SK-N-SH (cell line): ENCODE measurements around the gene PTPRJ. TPM values are rescaled to one million over a fixed set of nuclear protein-coding genes. Genes with fewer than 3 reads are reported as not detected.

Experiments
- CTCF ChIA-PET: fragments of 300-600, 350-600 bp; formaldehyde crosslinking; extraction: SDS; loops from one replicate; lab custom pipeline; 2021; lab: Yijun Ruan, JAX
- POLR2A ChIA-PET: fragments of 350-600 bp; sonication (Branson Sonifier 250); formaldehyde crosslinking; extraction: SDS; loops from one replicate; lab custom pipeline; 2020; ENCODE audit warnings: antibody characterized with exemption, inconsistent platforms; lab: Yijun Ruan, JAX
- DNase-seq: peaks from one replicate; pipeline ENCODE4 v3.0.0; 2012
- H2AFZ ChIP-seq: fragments of 200-600 bp; sonication (generic); 2 replicates; pipeline ENCODE4 v1.8.1; 2016; ENCODE audit warnings: antibody characterized with exemption, mild to moderate bottlenecking, low read depth
- H3F3A ChIP-seq: fragments of 200-600 bp; sonication (generic); replicated peaks from 2 replicates; pipeline ENCODE3; 2016; ENCODE audit warnings: antibody characterized with exemption, mild to moderate bottlenecking; ENCODE audit not compliant: insufficient read depth
- H3K27ac ChIP-seq, 2 experiments: fragments of 200-500 bp in 1 of 2; fragments of 200-600 bp in 1 of 2; sonication (Bioruptor generic) in 1 of 2; sonication (generic), shearing (Covaris generic) in 1 of 2; 2 replicates each; pipeline versions ENCODE4 v1.5.1 to v1.6.1; 2014 to 2016; ENCODE audit warnings: low read depth in 2 of 2, inconsistent platforms in 1 of 2, low read length in 1 of 2, mild to moderate bottlenecking in 1 of 2, mixed read lengths in 1 of 2
- H3K27me3 ChIP-seq: fragments of 200-600 bp; sonication (generic), shearing (Covaris generic); 2 replicates; pipeline ENCODE4 v1.6.1; 2016; ENCODE audit warnings: mixed run types; ENCODE audit not compliant: insufficient read depth
- H3K36me3 ChIP-seq, 2 experiments: fragments of 200-500 bp in 1 of 2; fragments of 200-600 bp in 1 of 2; sonication (Bioruptor generic) in 1 of 2; sonication (generic) in 1 of 2; replicated peaks in 1 of 2; 2 replicates each; pipeline versions ENCODE3 to v1.5.1; 2014 to 2016; ENCODE audit warnings: low read length in 1 of 2, mild to moderate bottlenecking in 1 of 2; ENCODE audit not compliant: insufficient read depth in 2 of 2, control insufficient read depth in 1 of 2
- H3K4me1 ChIP-seq, 2 experiments: fragments of 200-500 bp in 1 of 2; fragments of 200-600 bp in 1 of 2; sonication (Bioruptor generic) in 1 of 2; sonication (generic), shearing (Covaris generic) in 1 of 2; 2 replicates each; pipeline versions ENCODE4 v1.5.1 to v1.6.1; 2014 to 2016; ENCODE audit warnings: low read depth in 1 of 2, low read length in 1 of 2, mixed run types in 1 of 2; ENCODE audit not compliant: insufficient read depth in 2 of 2, control insufficient read depth in 1 of 2
- H3K4me2 ChIP-seq: fragments of 200-600 bp; sonication (generic), shearing (Covaris generic); 2 replicates; pipeline ENCODE4 v1.6.1; 2017; ENCODE audit warnings: mixed run types
- H3K4me3 ChIP-seq, 2 experiments: fragments of 200-500 bp in 1 of 2; fragments of 200-600 bp in 1 of 2; sonication (Bioruptor generic) in 1 of 2; sonication (generic), shearing (Covaris generic) in 1 of 2; 2 replicates each; pipeline versions ENCODE4 v1.5.1 to v1.8.1; 2014 to 2016; ENCODE audit warnings: low read depth in 2 of 2, inconsistent platforms in 1 of 2, low read length in 1 of 2, mild to moderate bottlenecking in 1 of 2, mixed read lengths in 1 of 2, moderate library complexity in 1 of 2
- H3K79me2 ChIP-seq: fragments of 200-600 bp; sonication (generic); 2 replicates; pipeline ENCODE4 v1.8.1; 2017; ENCODE audit warnings: mild to moderate bottlenecking; ENCODE audit not compliant: insufficient read depth
- H3K9ac ChIP-seq: fragments of 200-600 bp; sonication (generic); 2 replicates; pipeline ENCODE4 v1.6.1; 2017; ENCODE audit warnings: mixed run types
- H3K9me2 ChIP-seq: fragments of 200-600 bp; sonication (generic); 2 replicates; pipeline ENCODE4 v1.6.1; 2017; ENCODE audit warnings: mixed run types
- H3K9me3 ChIP-seq: fragments of 200-600 bp; sonication (generic); 2 replicates; pipeline ENCODE4 v1.6.1; 2017; ENCODE audit warnings: mixed run types, mild to moderate bottlenecking, moderate library complexity
- H4K20me1 ChIP-seq: fragments of 200-600 bp; sonication (generic); 2 replicates; pipeline ENCODE4 v1.6.1; 2017; ENCODE audit warnings: mild to moderate bottlenecking, mixed run types; ENCODE audit not compliant: insufficient read depth
- ELF1 ChIP-seq: IDR thresholded peaks from 2 replicates; pipeline ENCODE4 v1.4.0; 2012
- EZH2phosphoT487 ChIP-seq: fragments of 200-600 bp; sonication (generic); IDR thresholded peaks from 2 replicates; pipeline ENCODE4 v1.6.1; 2017; ENCODE audit warnings: low read depth, mixed run types, mild to moderate bottlenecking, antibody characterized with exemption, moderate library complexity, borderline replicate concordance
- MXI1 ChIP-seq: IDR thresholded peaks from 2 replicates; pipeline ENCODE4 v1.6.1; 2012; ENCODE audit warnings: mild to moderate bottlenecking, low read depth, low read length, improper control_type of control experiment
- NRF1 ChIP-seq: IDR thresholded peaks from 2 replicates; pipeline ENCODE4 v1.6.1; 2012; ENCODE audit warnings: low read depth, mild to moderate bottlenecking, low read length
- POLR2AphosphoS5 ChIP-seq: IDR thresholded peaks from 2 replicates; pipeline ENCODE4 v1.6.1; 2012; ENCODE audit warnings: low read depth, low read length
- RAD21 ChIP-seq: IDR thresholded peaks from 2 replicates; pipeline ENCODE4 v1.6.1; 2012; ENCODE audit warnings: mild to moderate bottlenecking, low read length
- RCOR1 ChIP-seq: fragments of 150-350 bp; IDR thresholded peaks from 2 replicates; pipeline ENCODE4 v1.6.1; 2017; ENCODE audit warnings: antibody characterized with exemption, low read length
- SIN3A ChIP-seq: IDR thresholded peaks from 2 replicates; pipeline ENCODE4 v1.6.1; 2012; ENCODE audit warnings: low read depth, mild to moderate bottlenecking, low read length, moderate library complexity, borderline replicate concordance
- SMC3 ChIP-seq: IDR thresholded peaks from 2 replicates; pipeline ENCODE4 v1.6.1; 2012; ENCODE audit warnings: low read depth, low read length, improper control_type of control experiment
- TCF12 ChIP-seq: IDR thresholded peaks from 2 replicates; pipeline ENCODE4 v1.4.0; 2012
- whole genome bisulfite sequencing: methylation state at CpG from one replicate; pipeline ENCODE4 v1.1.6; 2017; ENCODE audit warnings: low lambda C conversion rate; 5-methylcytosine and 5-hydroxymethylcytosine counted together
- polyA plus RNA-seq, 3 experiments: library from polyadenylated mRNA; depleted of rRNA; stranded (reverse); fragments of >200 nt; gene quantifications; 2 replicates each; pipeline ENCODE4 v1.2.3, GENCODE V29; 2012
- TF ChIP-seq, protein P1 (sequence below): fragments of 200-600 bp; sonication (generic); IDR thresholded peaks from 2 replicates; pipeline ENCODE4 v1.6.1; 2017; ENCODE audit warnings: antibody characterized with exemption, mild to moderate bottlenecking, moderate library complexity
- TF ChIP-seq, protein P2 (sequence below): IDR thresholded peaks from 2 replicates; pipeline ENCODE4; 2012

Gene PTPRJ
- polyA plus RNA-seq, 1 of the 3 experiments (the other 2 are of a cell fraction): 4.5 TPM

DNA sequence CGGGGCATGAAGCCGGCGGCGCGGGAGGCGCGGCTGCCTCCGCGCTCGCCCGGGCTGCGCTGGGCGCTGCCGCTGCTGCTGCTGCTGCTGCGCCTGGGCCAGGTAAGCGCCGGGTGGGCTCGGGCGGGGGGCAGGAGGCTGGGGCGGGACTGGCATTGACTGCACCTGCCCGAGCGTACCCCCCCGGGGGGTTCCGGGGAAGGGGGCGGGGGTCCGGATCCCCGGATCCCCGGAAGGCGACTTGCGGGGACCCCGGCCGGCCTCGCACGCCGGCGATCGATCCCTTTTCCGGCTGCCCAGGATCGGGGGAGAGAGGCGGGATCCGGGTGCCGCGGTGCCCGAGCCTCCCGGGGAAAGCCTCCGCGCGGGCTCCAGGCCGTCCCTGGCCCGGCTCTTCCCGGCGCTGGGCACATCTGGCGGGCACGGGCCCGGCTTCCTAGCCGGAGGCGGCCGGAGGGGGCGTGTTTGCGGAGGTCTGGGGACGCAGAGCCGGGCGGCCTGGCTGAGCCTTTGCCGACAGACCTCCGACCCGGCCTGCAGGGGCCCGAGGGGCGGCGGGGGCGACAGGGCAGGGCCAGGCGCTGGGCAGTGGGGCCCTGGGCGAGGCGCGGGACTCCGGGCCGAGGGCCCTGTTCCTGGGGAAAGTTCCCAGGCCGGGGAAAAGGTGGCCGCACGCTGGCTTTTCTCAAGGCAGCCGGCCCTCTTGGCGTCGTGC lies 705 bp downstream of the PTPRJ start:
- H3K9me3 ChIP-seq: no peaks in the 10 kb centered on the region
- H4K20me1 ChIP-seq: no peaks in the 10 kb centered on the region; the same call in 1 of the 2 replicates
- ChIA-PET POLR2A (no interaction called here), CTCF (interaction anchor here (1.5 to 1.8 kb wide), 2 partner anchors 127 to 128 kb away, joined by 4 to 6 read pairs; no protein-coding TSS in a partner anchor)
- H3K9ac ChIP-seq: peak overlapping the region; percentile 73
- peak overlapping the region in 1 of 2 experiments; percentile 41; a peak in 2 of 4 replicates for H3K27ac ChIP-seq
- H3K27me3 ChIP-seq: no peaks in the 10 kb centered on the region
- H3K4me2 ChIP-seq: peak overlapping the region; percentile 83
- peaks cover 52% of the 10 kb centered on the region for H3K79me2 ChIP-seq
- H3K36me3 ChIP-seq: peaks cover 0 to 8% of the 10 kb centered on the region in 2 experiments
- H3K4me1 ChIP-seq: peaks cover 11 to 22% of the 10 kb centered on the region in 2 experiments; a peak in 2 of 4 replicates
- H3F3A ChIP-seq: peaks cover 7% of the 10 kb centered on the region
- H3K9me2 ChIP-seq: no peaks in the 10 kb centered on the region
- no peak for TF ChIP-seq POLR2AphosphoS5
- TF ChIP-seq, protein P1, sequence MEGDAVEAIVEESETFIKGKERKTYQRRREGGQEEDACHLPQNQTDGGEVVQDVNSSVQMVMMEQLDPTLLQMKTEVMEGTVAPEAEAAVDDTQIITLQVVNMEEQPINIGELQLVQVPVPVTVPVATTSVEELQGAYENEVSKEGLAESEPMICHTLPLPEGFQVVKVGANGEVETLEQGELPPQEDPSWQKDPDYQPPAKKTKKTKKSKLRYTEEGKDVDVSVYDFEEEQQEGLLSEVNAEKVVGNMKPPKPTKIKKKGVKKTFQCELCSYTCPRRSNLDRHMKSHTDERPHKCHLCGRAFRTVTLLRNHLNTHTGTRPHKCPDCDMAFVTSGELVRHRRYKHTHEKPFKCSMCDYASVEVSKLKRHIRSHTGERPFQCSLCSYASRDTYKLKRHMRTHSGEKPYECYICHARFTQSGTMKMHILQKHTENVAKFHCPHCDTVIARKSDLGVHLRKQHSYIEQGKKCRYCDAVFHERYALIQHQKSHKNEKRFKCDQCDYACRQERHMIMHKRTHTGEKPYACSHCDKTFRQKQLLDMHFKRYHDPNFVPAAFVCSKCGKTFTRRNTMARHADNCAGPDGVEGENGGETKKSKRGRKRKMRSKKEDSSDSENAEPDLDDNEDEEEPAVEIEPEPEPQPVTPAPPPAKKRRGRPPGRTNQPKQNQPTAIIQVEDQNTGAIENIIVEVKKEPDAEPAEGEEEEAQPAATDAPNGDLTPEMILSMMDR: peak; percentile 27
- 0 out of 2 replicates have a peak, but pooled peaks have one; percentile 10 for TF ChIP-seq RAD21
- TF ChIP-seq SIN3A: peak; percentile 51; the same call in 1 of the 2 replicates
- peak; percentile 21; the same call in 1 of the 2 replicates for TF ChIP-seq TCF12
- no peak for TF ChIP-seq SMC3
- H3K4me3 ChIP-seq: peak overlapping the region; percentile 70 to 76
- WGBS: 1% methylated on average over 8 of the region's 82 CpGs
- DNase-seq: peak; percentile 93
- H2AFZ ChIP-seq: peak overlapping the region; percentile 56; the same call in 1 of the 2 replicates

DNA sequence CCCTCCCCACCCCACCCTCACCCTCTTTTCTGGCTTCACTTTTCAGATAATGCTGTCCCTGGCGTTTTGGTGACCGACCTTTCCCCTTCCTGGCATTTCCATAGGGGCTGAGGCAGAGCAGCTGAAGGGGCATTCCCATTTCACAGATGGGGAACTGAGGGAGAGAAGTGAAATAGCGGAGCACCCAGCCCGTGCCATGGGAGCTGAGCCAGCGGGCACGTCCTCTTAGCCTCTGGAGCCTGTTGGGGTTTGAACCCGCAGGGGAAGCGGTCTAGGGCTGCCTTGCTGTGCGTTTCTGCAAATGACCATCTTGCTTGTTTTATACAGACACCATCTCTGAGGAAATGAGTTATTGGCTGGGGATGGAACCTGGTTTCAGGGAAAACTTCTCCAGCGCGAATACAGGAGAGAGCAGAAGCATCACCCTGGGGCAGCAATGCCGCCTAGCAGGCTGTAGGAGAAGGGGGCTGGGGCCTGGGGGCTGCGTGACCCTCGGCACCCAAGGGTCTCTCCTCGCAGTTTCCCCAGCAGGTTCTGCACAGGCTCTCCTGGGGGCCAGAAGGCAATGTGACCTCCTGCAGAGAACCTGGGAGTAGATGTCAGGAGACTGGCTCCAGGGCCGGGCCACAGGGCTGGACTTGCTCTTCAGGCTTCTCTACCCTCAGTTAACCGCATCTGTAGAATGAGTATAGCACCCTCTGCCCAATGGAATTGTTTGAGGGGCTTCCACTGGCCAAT lies 1.5 kb downstream of the PTPRJ start:
- peaks cover 60% of the 10 kb centered on the region for H3K79me2 ChIP-seq
- H2AFZ ChIP-seq: peak overlapping the region; percentile 56; the same call in 1 of the 2 replicates
- peaks cover 11 to 28% of the 10 kb centered on the region in 2 experiments; a peak in 3 of 4 replicates for H3K4me1 ChIP-seq
- no peaks in the 10 kb centered on the region for H3K9me2 ChIP-seq
- peak; percentile 27 for DNase-seq
- H3K4me2 ChIP-seq: peak overlapping the region; percentile 83
- H3K9me3 ChIP-seq: no peaks in the 10 kb centered on the region
- peaks cover 4% of the 10 kb centered on the region; the same call in 1 of the 2 replicates for H4K20me1 ChIP-seq
- TF ChIP-seq RCOR1: 0 out of 2 replicates have a peak, but pooled peaks have one; percentile 33
- no peak for TF ChIP-seq NRF1
- TF ChIP-seq, protein P2, sequence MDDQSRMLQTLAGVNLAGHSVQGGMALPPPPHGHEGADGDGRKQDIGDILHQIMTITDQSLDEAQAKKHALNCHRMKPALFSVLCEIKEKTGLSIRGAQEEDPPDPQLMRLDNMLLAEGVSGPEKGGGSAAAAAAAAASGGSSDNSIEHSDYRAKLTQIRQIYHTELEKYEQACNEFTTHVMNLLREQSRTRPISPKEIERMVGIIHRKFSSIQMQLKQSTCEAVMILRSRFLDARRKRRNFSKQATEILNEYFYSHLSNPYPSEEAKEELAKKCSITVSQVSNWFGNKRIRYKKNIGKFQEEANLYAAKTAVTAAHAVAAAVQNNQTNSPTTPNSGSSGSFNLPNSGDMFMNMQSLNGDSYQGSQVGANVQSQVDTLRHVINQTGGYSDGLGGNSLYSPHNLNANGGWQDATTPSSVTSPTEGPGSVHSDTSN: no peak
- TF ChIP-seq ELF1: no peak
- TF ChIP-seq EZH2phosphoT487: no peak
- TF ChIP-seq MXI1: no peak
- ChIA-PET CTCF (interaction anchor here (1.0 to 1.8 kb wide), 3 partner anchors 47 to 127 kb away, joined by 4 to 6 read pairs (median 4); no protein-coding TSS in a partner anchor), POLR2A (no interaction called here)
- H3K9ac ChIP-seq: peak overlapping the region; percentile 73
- H3K36me3 ChIP-seq: peaks cover 0 to 8% of the 10 kb centered on the region in 2 experiments
- H3K4me3 ChIP-seq: peak overlapping the region; percentile 70 to 76
- peaks cover 7% of the 10 kb centered on the region for H3F3A ChIP-seq
- H3K27ac ChIP-seq: peak overlapping the region in 1 of 2 experiments; percentile 41; a peak in 2 of 4 replicates
- 63% methylated on average over 17 of the region's 17 CpGs for WGBS
- no peaks in the 10 kb centered on the region for H3K27me3 ChIP-seq
